ENCODE results near the gene PRKD1.

DNA sequence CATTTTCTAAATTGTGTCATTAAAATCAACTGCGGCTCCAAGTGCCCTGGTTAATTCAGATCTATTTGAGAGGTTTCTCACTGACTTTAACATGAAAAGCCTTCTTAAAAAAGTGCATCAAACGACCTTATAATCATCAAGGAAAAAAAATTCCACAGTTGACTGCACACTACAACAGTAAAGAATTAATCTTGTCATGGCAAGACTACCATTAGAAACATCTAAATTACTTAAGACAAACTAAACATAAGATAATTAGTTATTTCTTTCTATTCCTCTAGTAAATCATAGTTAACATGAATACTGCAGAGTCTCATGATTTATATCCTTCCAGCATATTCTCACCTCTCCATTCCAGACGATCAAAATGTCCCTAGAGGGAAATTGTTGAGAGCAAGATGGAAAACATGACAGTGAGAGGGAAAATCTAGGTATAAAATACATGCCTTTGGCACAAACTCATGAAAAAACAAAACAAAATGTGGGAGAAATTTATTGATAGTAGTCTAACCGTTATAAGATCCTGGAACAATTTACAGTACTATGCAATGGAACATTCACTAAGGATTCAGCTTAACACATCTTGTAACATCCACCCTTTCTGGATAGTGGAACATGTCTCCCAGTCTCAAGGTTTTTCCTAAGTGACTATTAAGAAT is 112.5 kb downstream of the PRKD1 start:
- TF ChIP-seq ZNF773 (CRISPR knock-in tag; IDR thresholded peaks at IDR 0.05; ENCODE audit: borderline replicate concordance): no peak
- TF ChIP-seq CTCF (CRISPR knock-in tag; IDR thresholded peaks at IDR 0.05): no peak
- TF ChIP-seq BCL6 (CRISPR knock-in tag; IDR thresholded peaks at IDR 0.05): no peak
- TF ChIP-seq HDAC1 (CRISPR knock-in tag; IDR thresholded peaks at IDR 0.05): no peak
- TF ChIP-seq ZNF274 (CRISPR knock-in tag; IDR thresholded peaks at IDR 0.05): no peak

Data from HepG2 (cell line).